OCI-LY1 (cell line): Measurements from ENCODE around the gene PDZRN4.

Source experiments
- CTCF ChIP-seq: fragments of 200-600 bp; sonication (generic), shearing (Covaris generic); IDR thresholded peaks from 2 replicates; pipeline ENCODE4 v1.5.1; 2017; ENCODE audit warnings: mild to moderate bottlenecking, antibody characterized with exemption, low read length, moderate library complexity, mixed read lengths
- EZH2 ChIP-seq: fragments of 200-600 bp; sonication (generic), shearing (Covaris generic); IDR thresholded peaks from 2 replicates; pipeline ENCODE4 v1.8.0; 2017; ENCODE audit warnings: borderline replicate concordance, mixed run types, mild to moderate bottlenecking, antibody characterized with exemption, low read length, moderate library complexity, mixed read lengths

GRCh38 chr12:41612892-41613557, 424.9 kb downstream of the PDZRN4 start:
- TF ChIP-seq CTCF: no peak
- no peak for TF ChIP-seq EZH2
